ENCODE measurements around the gene ZNF687.

DNA sequence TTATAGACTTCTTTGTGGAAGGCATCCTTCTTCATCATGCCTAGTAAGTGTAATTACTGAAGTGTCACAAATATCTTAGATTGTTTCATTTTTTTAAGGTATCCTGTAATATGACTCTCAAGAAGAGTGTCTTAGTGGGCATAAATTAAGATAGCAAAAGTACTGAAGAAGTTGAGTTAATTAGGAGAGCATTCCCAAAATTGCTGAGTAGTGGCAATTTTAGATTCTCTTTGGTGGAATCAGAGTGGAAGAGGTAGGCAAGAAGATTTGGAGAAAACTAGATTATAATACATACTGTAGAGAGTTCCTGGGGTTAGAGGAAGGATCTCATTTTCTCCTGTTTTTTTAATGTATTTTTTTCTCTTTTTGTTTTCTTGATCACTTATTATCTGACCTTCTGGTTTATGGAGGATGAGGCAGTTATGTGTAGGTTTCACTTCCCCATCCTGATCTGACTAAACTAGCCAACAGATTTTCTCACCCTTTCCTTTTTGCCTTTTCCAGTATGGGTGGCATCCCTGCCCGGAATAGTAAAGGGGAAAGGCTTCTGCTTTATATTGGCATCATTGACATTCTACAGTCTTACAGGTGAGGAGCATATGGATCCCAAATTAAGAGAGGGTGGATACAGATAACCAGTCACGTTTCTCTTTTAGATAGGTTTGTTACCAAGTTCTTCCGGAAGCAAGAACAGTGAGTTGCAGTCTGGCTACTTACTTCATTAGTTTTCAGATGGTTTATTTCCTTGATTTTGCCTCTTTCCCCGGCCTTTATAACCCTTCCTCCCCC lies 44.2 kb upstream of the ZNF687 start:
- TF ChIP-seq, protein P1, sequence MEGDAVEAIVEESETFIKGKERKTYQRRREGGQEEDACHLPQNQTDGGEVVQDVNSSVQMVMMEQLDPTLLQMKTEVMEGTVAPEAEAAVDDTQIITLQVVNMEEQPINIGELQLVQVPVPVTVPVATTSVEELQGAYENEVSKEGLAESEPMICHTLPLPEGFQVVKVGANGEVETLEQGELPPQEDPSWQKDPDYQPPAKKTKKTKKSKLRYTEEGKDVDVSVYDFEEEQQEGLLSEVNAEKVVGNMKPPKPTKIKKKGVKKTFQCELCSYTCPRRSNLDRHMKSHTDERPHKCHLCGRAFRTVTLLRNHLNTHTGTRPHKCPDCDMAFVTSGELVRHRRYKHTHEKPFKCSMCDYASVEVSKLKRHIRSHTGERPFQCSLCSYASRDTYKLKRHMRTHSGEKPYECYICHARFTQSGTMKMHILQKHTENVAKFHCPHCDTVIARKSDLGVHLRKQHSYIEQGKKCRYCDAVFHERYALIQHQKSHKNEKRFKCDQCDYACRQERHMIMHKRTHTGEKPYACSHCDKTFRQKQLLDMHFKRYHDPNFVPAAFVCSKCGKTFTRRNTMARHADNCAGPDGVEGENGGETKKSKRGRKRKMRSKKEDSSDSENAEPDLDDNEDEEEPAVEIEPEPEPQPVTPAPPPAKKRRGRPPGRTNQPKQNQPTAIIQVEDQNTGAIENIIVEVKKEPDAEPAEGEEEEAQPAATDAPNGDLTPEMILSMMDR (IDR thresholded peaks at IDR 0.05): no peak
- TF ChIP-seq POLR2A (IDR thresholded peaks at IDR 0.05): no peak
